ENCODE data around the gene NEK7.

NEK7 gene

DNA sequence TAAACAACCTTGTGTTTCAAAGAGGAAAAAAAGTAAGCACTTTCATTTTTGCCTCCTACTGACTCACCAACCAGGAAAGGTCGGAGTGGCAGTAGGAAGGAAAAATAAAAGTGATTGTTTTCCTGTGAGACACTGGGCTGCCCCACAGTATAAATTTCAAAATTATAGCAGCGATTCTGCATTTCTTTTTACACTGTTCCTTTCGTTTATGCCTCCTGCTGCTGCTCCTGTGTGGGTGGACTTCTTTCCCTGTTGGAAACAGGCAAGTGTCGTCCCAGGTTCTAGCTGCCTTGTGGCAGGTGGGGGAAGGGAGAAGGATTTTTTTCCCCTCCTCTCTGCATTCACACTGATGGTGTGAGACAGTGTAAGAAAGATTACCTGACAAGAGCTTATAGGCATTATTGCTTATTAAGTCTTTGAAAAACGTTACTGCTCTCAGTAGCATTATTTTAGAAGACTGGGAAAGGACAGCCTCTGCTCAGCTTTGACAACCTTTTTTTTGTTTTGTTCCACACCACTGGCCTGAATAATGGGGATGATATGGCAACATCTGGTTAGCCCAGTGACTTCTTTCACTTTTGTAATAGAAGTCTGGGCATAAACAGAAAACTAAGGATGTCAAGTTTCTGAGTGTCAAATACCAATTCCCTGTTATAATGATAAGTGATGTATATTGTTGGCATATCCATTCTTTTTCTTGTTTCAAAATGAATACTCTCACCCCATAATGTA lies 77.9 kb downstream of the NEK7 start:
- no peaks in the 10 kb centered on the region for H3K9me2 ChIP-seq (replicated peaks; ENCODE audit: insufficient read depth, low read length)
- H4K20me1 ChIP-seq (ENCODE audit: low read depth, low read length): no peaks in the 10 kb centered on the region
- no peaks in the 10 kb centered on the region for H3K79me2 ChIP-seq (ENCODE audit: insufficient read depth, low read length)
- H3K4me2 ChIP-seq (ENCODE audit: low read depth, low read length, poor library complexity, severe bottlenecking): no peak overlapping the region
- H2AFZ ChIP-seq (ENCODE audit: low read depth, low read length, severe bottlenecking): no peak overlapping the region
- no peak overlapping the region for H3K9ac ChIP-seq (ENCODE audit: low read length)
- H3K36me3 ChIP-seq (ENCODE audit: low read length): no peaks in the 10 kb centered on the region; the same call in 1 of the 2 replicates
- no peaks in the 10 kb centered on the region for H3K9me3 ChIP-seq (ENCODE audit: insufficient read depth, low read length)
- H3F3A ChIP-seq (ENCODE audit: insufficient read depth): no peaks in the 10 kb centered on the region
- H3K4me3 ChIP-seq (ENCODE audit: insufficient read depth, low read length, poor library complexity, severe bottlenecking): no peak overlapping the region
- no peaks in the 10 kb centered on the region for H3K27me3 ChIP-seq (ENCODE audit: low read length)
- H3K27ac ChIP-seq (ENCODE audit: low read depth, low read length): no peak overlapping the region
- TF ChIP-seq EZH2phosphoT487 (conservative IDR thresholded peaks at IDR 0.05; ENCODE audit: low read length): no peak
- TF ChIP-seq, protein P1, sequence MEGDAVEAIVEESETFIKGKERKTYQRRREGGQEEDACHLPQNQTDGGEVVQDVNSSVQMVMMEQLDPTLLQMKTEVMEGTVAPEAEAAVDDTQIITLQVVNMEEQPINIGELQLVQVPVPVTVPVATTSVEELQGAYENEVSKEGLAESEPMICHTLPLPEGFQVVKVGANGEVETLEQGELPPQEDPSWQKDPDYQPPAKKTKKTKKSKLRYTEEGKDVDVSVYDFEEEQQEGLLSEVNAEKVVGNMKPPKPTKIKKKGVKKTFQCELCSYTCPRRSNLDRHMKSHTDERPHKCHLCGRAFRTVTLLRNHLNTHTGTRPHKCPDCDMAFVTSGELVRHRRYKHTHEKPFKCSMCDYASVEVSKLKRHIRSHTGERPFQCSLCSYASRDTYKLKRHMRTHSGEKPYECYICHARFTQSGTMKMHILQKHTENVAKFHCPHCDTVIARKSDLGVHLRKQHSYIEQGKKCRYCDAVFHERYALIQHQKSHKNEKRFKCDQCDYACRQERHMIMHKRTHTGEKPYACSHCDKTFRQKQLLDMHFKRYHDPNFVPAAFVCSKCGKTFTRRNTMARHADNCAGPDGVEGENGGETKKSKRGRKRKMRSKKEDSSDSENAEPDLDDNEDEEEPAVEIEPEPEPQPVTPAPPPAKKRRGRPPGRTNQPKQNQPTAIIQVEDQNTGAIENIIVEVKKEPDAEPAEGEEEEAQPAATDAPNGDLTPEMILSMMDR (IDR thresholded peaks at IDR 0.05; ENCODE audit: insufficient read depth, low read length, poor library complexity, severe bottlenecking): no peak

DNA sequence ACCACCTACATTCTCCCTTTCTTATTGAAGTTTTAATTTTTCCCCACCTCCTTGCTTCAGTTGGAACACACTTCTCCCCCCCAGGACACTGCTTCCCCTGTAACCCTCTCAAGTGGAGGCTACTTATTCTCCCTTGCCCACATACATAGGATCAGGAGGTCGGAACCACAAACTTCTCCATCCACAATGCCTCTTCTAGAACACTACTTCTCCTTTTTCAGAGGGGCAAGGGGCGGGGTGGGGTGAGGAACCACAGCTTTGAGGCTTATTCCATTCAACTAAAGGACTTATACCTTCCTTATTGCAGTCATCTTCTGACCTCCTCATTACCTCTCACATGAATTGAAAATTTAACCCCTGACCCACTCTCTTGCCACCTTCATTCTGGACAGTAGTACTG lies 81.3 kb downstream of the NEK7 start:
- H3K4me2 ChIP-seq (ENCODE audit: low read depth, low read length, poor library complexity, severe bottlenecking): no peak overlapping the region
- H3K9me2 ChIP-seq (replicated peaks; ENCODE audit: insufficient read depth, low read length): no peaks in the 10 kb centered on the region
- no peak overlapping the region for H3K27ac ChIP-seq (ENCODE audit: low read depth, low read length)
- no peaks in the 10 kb centered on the region for H3K27me3 ChIP-seq (ENCODE audit: low read length)
- no peak overlapping the region for H3K9ac ChIP-seq (ENCODE audit: low read length)
- H3K36me3 ChIP-seq (ENCODE audit: low read length): no peaks in the 10 kb centered on the region; the same call in 1 of the 2 replicates
- no peaks in the 10 kb centered on the region for H4K20me1 ChIP-seq (ENCODE audit: low read depth, low read length)
- H3K79me2 ChIP-seq (ENCODE audit: insufficient read depth, low read length): no peaks in the 10 kb centered on the region
- no peaks in the 10 kb centered on the region for H3K9me3 ChIP-seq (ENCODE audit: insufficient read depth, low read length)
- H3K4me3 ChIP-seq (ENCODE audit: insufficient read depth, low read length, poor library complexity, severe bottlenecking): no peak overlapping the region
- no peak overlapping the region for H2AFZ ChIP-seq (ENCODE audit: low read depth, low read length, severe bottlenecking)
- H3F3A ChIP-seq (ENCODE audit: insufficient read depth): no peaks in the 10 kb centered on the region
- no peak for TF ChIP-seq EZH2phosphoT487 (conservative IDR thresholded peaks at IDR 0.05; ENCODE audit: low read length)
- TF ChIP-seq, protein P1 (IDR thresholded peaks at IDR 0.05; ENCODE audit: insufficient read depth, low read length, poor library complexity, severe bottlenecking): no peak

DNA sequence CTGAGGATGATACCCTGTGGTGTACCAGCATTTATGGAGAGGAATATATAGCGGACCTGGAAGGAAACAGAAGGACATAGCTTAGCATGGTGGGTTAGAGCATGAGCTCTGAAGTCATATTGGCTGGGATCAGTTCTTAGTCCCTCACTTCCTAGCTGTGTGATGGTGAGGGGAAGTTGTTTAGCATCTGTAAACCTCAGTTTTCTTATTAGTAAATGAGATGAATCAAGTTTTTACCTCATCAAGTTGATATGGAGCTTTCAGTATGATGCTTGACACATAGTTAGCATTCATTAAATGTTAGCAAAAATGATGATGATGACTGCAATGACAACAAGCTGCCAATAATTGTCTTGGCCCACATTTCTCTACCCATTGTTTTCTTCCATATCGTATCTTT lies 84.8 kb downstream of the NEK7 start:
- H2AFZ ChIP-seq (ENCODE audit: low read depth, low read length, severe bottlenecking): no peak overlapping the region
- no peak overlapping the region for H3K4me2 ChIP-seq (ENCODE audit: low read depth, low read length, poor library complexity, severe bottlenecking)
- no peak overlapping the region for H3K4me3 ChIP-seq (ENCODE audit: insufficient read depth, low read length, poor library complexity, severe bottlenecking)
- no peak overlapping the region for H3K9ac ChIP-seq (ENCODE audit: low read length)
- no peak overlapping the region for H3K27ac ChIP-seq (ENCODE audit: low read depth, low read length)
- no peaks in the 10 kb centered on the region for H3K79me2 ChIP-seq (ENCODE audit: insufficient read depth, low read length)
- H4K20me1 ChIP-seq (ENCODE audit: low read depth, low read length): no peaks in the 10 kb centered on the region
- no peak for TF ChIP-seq EZH2phosphoT487 (conservative IDR thresholded peaks at IDR 0.05; ENCODE audit: low read length)
- TF ChIP-seq, protein P1 (IDR thresholded peaks at IDR 0.05; ENCODE audit: insufficient read depth, low read length, poor library complexity, severe bottlenecking): no peak
- no peaks in the 10 kb centered on the region; the same call in 1 of the 2 replicates for H3K36me3 ChIP-seq (ENCODE audit: low read length)
- H3K9me2 ChIP-seq (replicated peaks; ENCODE audit: insufficient read depth, low read length): no peaks in the 10 kb centered on the region
- H3F3A ChIP-seq (ENCODE audit: insufficient read depth): no peaks in the 10 kb centered on the region
- no peaks in the 10 kb centered on the region for H3K9me3 ChIP-seq (ENCODE audit: insufficient read depth, low read length)
- no peaks in the 10 kb centered on the region for H3K27me3 ChIP-seq (ENCODE audit: low read length)
